CD4-positive, alpha-beta T cell treated with Interleukin-6 at 100 ng/mL for 8 hours (primary cell): Measurements from ENCODE around the gene TBRG1.
A peak's percentile ranks its signal among the peaks of the same experiment; 100 is the strongest.

Source experiments
- DNase-seq: peaks from one replicate; pipeline ENCODE4 v3.0.0-alpha.2; 2020; ENCODE audit warnings: mixed read lengths, low spot score

Gene TBRG1

DNA sequence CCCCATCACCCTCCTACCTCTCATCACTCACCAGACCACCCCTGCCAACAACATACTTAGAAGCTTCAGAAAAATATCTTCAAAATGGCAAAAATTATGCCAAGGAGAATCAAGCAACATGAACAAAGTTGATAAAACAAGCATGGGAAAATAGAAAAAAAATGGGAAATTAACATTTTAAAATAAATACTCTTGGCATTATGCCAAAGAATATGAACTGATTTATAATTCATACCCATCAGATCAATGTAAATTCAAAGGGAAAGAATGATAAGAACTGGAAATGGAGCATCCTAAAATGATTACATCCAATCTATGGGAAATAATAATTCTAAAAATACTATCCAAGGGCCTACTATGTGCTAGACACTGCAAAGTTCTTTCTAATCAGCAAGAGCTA lies 38.9 kb downstream of the TBRG1 start:
- DNase-seq = no peak

DNA sequence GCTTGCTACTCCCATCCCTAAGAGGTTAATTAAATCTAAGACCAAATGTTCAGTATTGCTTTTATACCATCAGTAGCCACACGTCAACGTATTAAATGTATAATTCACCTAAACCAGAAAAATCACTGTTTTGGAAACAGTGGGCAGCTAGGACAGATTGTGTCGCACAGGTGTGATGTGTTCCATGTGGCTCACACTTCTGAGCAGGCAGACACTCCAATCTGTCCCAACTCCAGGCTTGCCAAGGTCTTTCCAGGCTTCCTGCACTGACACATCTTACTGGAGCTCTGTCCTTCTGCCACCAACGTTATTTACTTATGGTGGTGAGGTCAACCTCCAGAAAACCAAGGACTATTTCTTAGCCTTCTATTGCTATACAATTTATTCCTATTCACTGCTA lies 39.4 kb downstream of the TBRG1 start:
- DNase-seq = no peak

DNA sequence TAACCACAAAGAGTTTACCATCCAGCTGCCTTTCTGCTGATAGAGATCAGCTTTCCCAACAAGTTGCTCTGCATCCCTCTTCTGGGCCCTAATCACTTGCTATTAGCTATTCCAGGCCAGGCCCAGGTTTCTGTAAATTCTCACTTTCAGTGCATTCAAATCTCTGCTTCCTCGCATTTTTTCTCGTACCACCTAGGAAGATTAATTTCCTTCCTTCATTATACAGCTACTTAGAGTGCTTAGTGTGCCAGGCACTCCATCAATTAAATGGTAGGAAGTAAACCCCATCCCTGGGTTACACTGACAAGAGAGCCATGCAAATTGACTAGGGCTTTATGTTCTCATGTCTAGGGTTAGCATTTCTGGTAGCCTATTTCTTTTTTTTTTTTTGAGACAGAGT lies 41.2 kb downstream of the TBRG1 start:
- no peak for DNase-seq

DNA sequence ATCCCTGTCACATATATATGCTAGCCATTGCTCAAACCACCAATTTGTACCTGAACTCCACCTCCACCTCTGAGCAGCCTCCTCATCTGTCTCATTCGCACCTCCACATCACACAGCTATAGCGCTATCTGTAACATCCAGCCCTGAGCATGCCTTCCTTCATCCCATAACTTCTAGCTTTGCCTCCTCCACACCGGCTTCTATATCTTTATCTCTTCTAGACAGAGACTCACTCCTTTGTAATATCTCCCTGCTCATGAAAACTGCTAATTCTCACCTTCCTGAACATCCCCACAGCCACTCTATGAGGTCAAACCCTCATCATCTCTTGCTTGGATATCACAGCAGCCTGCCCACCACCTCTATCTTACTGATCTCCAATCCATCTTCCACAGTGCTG lies 44.9 kb downstream of the TBRG1 start:
- no peak for DNase-seq

DNA sequence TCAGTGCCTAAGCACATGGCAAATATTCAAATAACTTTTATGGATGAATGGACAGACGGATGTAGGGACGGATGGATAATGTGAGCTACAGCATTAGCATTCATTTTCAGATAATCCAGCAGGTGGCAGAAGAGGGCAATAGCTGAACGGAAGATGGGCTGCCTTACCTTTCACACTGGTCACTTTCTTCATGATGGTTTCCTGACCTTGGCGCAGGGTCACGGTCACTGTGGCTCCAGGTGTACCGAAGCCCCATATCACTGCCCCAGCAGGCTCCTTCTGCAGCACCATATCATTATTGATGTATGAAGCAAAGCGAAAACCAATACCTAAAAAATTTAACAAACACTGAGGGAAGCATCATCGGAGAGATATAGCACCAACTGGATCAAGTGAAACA lies 46.5 kb downstream of the TBRG1 start:
- peak; percentile 56 for DNase-seq

DNA sequence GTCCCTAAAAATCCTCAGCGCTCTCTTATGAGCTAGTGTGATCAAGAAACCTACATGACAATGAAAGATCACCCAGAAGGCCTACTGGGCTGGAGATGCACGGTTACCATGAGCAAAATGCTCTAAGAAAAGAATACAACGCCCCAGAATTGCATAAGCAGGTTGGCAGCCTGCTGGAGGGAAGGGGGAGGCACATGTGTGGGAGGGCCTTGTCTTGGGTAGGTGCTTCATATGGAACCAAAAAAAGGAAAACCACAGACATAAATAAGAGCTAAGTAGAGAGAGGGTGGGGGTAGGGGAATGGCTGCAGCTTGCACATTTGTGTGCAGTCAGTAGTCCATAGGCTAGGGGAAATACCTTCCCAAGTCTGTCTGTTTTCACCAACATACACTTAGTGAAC lies 48.1 kb downstream of the TBRG1 start:
- peak; percentile 60 for DNase-seq

DNA sequence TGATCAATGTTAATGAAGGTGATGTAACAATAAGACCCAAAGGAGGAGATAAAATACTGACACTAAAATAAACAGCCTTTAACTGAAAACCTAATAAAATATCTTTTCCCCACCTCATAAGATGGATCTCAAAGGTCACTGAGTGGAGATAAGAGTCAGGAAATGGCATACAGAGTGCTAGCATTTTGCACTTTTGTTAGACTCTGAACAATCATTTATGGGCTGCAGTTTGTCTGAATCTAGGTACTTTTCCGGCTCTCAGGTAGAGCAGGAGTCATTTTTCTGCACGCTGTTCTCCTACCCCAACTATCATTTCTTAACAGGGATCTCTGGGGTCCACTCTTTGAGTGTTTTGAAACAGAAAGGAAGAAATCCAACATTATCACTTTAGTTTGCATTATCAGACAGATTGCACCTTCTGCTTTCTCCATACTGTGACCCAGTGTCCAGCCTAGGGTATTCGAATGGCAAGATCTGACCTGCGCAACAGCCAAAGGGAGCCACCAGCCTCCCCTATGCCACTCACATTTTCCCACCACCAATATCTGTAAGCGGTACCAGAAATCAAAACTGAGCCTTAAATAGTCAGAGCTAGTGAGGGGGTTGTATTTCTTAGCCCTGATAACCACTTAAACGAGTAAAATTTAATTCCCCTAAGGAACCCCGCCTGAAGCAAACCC lies 50.0 kb downstream of the TBRG1 start:
- DNase-seq = no peak

DNA sequence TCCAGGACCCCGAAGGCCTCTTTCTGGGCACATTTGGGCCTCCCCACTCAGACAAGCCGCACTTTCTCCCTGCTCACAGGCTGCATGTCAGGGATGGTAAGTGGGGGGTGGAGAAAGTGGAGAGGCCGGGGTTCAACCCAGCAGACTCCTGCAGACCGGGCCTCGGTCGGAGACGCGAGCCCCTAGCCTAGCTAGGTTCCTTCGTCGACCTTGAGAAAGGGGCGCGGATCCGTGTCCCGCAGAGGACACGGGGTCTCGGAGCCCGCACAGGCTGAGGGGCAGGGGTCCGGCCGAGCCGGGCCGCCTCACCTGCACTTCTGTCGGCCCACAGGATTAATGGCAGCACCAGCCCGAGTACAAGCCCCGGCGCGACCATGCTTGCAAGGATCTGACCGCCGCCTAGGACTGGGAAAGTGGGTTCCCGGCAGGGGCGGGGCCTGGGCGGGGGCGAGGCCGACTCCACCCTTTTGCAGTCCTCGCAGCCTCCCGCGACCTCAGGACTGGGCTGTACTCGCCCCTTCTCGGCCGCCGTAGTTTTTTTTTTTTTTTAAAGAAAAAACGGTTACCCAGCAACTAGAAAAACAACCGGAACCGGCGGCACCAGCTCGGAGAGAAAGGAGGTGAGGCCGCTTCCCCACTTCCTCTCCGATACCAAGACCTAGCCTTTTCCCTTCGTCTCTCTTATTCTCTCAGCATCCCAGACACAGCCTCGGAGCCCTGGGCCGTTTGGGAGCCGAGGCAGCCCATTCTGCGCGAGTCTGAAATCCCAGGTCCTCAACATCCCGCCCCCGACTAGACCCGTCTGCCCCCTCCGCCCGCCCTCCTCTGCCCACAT lies 50.9 kb downstream of the TBRG1 start, which contains the start of the genes SIAE and SPA17:
TSS of gene SIAE (minus strand) at position 407 of the 835 bp plus-strand sequence. CDS start at position 376, 31 bp downstream.
TSS of gene SPA17 (plus strand) at position 572 of the 835 bp plus-strand sequence. CDS start 1,361 bp downstream, outside the sequence.
- peak; percentile 90 for DNase-seq

DNA sequence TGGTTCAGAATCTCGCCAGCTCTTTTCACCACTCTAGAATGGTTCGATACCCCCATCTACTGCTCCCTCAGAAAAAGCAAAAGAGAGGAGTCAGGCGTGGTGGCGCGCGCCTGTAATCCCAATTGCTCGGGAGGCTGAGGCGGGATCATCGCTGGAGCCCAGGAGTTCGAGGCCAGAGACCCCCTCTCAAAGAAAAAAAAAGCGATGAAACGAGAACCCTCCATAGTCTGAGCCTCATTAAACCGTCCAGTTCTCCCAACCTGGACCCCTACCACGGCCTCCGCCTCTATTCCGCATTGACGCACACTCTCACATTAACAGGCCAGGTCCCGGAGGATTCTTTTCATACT lies 51.5 kb downstream of the TBRG1 start:
- DNase-seq = no peak

DNA sequence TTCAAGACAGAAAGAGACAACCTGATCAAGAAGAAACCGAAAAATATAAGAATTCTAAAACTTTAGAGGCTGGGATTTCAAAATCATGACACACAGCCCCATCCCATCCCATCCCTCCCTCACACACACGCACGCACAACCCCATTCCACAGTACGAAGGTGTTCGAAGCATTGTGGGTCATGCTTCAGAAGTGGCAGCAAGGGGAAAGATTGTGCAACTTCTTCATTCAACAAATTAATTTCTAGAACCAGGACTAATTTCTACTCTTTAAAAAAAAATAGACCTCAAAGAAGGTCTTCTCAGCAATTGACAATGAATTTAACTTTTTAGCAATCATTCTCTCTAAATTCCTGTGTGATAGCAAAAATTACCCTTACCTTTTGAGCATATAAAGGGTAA lies 51.9 kb downstream of the TBRG1 start:
- DNase-seq = no peak

DNA sequence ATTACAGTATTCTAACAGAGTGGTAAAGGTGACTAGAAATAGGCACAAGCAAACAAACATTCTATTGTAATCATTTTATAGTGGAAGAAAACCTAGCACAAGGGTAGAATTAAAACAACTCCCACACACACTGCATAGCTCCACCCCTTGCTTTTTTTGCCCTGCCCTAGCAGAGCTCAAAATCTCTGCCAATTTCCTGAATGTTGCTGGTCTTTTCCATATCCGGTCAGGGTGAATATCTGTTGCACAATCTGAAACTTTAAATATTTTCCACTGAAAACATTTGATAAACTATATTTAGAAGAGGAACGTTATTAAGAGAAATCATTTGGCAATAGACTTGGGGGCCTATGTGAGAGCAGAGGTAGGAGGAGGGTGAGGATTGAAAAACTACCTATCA lies 53.7 kb downstream of the TBRG1 start:
- no peak for DNase-seq

DNA sequence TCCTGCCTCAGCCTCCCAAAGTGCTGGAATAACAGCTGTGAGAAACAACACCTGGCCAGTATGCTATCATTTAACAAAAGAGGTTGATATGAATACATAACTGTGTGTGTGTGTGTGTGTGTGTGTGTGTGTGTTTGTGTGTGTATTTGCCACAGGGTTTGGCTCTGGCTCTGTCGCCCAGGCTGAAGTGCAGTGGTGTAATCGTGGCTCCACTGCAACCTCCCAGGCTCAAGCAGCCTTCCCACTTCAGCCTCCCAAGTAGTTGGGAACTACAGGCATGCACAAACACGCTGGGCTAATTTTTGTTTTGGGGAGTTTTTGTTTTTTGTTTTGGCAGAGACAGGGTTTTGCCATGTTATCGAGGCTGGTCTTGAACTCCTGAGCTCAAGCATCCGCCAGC lies 55.8 kb downstream of the TBRG1 start:
- DNase-seq = no peak

DNA sequence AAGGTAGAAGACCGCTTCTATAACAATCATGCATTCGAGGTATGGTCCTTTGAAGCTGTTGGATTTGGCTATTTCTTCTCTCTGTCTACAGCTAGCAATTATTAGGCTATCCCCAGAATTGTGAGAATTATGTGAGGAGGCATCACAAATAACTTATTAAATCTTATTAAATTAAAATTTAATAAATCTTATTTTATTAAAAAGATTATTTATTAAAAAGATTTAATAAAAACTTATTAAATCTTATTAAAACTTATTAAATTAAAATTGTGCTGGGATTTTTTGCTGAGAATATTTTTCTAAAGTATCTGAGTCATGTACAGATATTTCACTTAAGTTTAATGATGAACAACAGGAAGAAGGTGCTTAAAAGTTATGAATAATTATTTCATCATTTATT lies 58.8 kb downstream of the TBRG1 start:
- DNase-seq = no peak

DNA sequence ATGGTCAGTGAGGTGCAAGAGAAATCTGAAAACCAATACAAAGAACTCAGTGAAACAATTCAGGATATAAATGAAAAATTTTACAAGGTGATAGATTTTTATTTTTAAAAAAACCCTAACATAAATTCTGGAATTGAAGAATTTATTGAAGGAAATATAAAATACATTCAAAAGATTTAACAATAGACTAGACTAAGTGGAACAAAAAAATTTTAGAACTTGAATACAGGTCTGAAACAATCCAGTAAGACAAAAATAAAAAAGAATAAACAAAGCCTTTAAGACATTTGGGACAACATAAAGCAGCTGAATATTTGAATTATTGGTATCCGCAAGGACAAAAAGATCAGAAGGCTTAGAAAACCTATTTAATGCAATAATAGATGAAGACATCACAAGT lies 59.8 kb downstream of the TBRG1 start:
- DNase-seq = no peak
